CD1c-positive myeloid dendritic cell (primary cell): ENCODE results near the gene CEP131.

ENCODE experiments used
- DNase-seq: peaks from one replicate; pipeline ENCODE4 v3.0.0-alpha.2; 2016; ENCODE audit errors: extremely low spot score

Gene CEP131

DNA sequence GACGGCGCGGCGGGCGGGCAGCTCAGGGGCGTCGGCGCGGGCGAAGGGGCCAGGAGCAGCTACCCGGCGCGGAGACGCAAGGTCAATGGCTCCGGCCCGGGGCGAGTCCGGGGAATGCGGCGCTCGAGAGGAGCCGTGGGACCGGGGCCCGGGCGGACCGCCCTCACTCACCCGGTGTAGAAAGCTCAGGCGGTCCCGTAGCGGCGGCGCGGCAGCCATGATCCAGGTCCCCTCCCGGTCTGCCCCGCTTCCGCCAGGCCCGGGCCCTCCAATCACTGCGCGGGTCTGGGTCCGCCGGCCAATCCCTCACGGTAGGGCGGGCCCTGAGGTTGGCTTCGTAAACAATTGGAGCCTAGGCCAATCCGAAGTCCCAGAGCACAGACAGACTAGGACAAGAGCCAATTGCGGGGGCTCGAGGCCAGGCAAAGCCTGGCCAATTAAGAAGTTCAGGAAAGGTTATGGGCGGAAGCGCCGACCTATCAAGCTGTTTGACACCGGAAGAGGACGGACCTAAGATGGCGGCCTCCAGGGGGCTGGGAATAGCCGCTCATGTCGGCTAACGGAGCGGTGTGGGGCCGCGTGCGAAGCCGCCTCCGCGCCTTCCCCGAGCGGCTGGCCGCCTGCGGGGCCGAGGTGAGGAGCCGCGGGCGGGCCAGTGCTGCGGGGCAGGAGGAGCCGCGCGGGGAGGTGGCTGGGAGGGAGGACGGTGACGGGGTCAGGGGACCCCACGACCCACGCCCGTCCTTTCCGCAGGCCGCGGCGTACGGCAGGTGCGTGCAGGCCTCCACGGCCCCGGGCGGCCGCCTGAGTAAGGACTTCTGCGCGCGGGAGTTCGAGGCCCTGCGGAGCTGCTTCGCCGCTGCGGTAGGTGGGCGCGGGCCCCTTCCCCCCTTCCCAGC lies 16.3 kb upstream of the CEP131 start, which contains the start of the genes NDUFAF8 and TEPSIN:
NDUFAF8 (plus strand) TSS at position 504 of the 899 bp plus-strand sequence; CDS start at position 550, 46 bp downstream.
TEPSIN (minus strand) TSS at position 241 of the 899 bp plus-strand sequence; CDS start at position 219, 22 bp downstream.
- DNase-seq: peak; percentile 99

GRCh38 chr17:81238490-81238814 lies 15.7 kb upstream of the CEP131 start:
- DNase-seq: no peak

- no peak for DNase-seq
These were observed 15.1 kb upstream of the CEP131 start for GRCh38 chr17:81237591-81238489.

DNA sequence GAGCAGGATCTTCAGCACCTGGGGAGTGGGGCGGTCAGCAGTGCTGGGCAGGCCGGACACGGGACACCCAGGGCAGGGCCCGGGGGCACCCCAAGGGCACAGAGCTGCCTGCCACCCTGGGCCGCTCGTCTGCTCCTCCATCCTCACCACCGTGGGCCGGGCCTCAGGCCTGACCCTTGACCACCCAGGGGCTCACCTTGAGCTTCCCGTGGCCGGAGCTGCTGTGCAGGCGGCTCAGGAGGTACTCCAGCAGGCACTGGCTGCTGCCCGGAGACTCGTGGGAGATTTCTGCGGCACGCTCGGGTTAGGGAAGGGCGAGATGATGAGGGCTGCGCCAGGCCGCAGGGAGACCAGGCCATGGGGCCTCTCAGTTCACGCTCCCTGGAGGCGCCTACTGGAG lies 14.0 kb upstream of the CEP131 start:
- DNase-seq: no peak

DNA sequence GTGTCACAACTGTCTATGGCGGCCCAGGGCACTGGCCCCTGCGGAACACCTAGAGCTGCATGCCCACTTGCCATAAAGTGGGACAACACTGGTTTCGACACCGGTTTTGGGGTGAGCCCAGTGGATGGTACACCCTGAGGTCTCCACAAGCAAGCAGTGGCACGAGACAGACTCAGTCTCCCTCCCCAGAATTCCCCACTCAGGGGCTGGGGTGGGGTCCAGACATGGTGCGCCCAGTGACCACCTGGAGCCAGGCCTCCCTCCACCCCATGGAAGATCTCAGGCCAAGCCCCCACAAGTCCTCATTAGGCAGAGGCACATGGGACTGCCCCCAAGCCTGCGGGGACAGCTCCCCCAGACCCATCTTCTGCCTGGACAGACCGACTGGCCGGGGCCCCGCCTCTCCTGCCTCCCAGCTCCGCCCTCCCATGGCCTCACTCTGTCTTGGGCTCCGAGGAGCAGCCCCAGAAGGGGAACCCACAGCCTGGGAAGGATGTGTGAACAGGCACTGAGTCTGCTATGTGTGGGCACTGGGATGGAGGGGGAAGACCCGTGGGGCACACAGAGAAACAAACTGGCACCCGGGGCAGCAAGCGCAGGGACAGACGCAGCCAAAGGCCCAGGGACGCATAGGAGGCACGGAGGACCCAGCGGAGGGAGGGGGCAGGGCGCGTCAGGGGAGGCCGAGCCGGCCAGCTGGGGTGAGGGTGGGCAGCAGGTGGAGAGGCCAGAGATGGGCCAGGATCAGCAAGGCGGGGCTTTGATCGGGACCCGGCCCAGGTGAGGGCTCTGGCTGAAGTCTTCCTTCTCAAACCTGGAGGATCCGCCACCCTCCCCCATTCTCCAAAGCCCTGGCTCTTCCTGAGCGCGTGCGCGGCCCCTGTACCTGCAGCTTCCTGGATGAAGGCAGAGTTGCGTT lies 13.3 kb upstream of the CEP131 start:
- no peak for DNase-seq

GRCh38 chr17:81234940-81235821 lies 12.4 kb upstream of the CEP131 start:
- no peak for DNase-seq

GRCh38 chr17:81234506-81234855 lies 11.7 kb upstream of the CEP131 start:
- DNase-seq: no peak

DNA sequence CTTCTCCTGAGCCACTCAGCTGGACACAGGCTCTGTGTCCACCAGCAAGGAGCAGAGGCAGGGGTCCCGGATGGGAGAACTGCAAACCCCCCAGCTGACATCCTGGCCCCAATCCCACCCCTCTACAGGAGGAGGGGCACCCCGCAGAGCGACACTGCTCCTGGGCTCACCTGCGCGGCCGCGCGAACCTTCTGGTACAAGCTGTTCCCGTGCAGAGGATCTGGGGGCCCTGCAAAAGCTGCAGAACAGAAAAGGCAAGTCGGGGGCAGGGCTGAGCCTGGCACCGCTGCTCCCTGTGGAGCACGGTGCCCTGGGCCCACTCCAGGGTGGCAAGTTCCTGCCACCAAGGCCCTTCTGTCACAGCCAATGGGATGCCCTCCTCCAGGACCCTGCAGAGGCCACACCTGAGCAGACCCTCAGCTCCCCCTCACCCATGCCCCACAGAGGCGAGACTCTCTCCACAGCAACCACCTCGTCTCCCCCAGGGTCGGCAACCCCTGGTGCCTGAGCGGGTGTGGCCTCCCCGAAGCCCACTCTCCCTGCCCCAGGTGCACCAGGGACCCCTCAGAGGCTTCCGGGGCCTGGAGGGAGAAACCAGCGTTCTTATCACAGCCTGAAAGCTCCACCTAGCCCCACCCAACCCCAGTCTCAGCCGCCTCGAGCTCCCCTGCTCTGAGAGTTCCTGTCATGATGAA lies 11.2 kb upstream of the CEP131 start:
- no peak for DNase-seq

DNA sequence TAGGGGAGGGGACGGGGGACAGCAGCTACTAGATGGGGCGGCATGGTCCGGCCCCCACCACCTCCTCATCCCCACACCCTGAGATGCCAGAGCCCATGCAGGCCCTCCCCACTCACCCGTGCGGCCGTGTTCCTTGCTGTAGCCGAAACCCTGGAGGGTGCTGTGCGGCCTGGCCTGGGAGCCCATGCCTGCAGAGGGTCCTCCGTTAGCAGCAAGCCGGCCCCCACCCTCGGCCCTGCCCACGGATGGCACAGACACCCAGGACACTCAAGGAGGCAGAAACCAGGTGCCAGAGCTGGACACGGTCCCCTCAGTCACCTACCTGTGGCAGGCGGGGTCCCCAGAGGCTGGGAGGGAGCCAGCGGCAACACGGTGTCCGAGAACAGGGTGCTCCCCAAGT lies 10.6 kb upstream of the CEP131 start:
- no peak for DNase-seq

DNA sequence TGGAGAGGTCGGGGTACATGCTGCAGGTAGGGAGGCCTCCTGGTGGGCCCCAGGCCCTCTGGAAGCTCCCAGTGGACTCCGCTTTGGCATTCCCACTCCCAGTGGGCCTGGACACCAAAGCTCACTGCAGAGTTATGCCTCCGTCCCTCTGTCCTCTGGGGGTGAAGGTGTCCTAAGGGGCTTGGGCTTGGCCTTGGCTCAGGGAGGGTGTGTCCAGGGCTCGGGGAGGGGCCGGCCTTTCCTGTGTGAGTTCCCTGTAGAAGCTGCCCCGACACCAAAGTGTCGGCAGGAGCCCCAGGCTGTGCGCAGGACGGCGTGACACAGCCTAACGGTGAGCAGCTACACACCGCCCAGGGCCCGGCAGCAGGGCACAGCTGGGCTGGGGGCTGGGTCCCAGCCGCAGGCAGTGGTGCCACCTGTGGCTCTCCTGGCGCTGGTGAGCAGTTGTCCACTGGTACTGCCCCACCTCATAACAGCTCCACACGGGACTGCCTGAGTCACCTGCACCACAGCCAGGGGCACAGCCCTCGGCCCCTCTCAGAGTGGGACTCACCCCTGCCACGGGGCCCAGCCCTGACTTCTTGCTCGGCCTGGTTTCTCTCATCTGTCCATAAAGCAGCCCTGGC lies 10.0 kb upstream of the CEP131 start:
- DNase-seq: no peak

- DNase-seq: no peak
These were observed 9.2 kb upstream of the CEP131 start for GRCh38 chr17:81231766-81232581.

DNA sequence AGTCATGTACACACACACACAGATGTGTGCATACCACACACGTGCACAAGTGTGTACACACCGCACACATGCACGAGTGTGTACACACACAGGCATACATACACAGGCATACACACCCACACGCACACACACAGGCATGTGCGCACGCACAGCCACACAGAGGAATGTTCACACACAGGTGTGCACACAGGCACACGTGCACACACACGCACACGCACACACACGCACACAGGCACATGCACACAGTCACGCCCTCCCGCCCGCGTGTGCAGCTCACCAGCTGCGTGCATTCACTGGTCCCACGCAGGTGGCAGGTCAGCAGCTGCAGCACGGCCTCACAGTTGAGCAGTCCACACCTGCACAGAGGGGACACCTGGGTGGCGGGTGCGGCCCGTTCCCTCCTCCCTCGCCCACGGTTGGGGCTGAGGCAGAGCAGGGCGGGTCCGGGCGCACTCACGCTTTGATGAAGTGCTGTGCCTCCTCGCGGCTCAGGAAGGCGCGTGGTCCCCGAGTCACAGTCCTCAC lies 8.4 kb upstream of the CEP131 start:
- DNase-seq: no peak

- peak; percentile 21 for DNase-seq
These were observed 7.5 kb upstream of the CEP131 start for GRCh38 chr17:81230043-81230820.

- no peak for DNase-seq
These were observed 6.8 kb upstream of the CEP131 start for GRCh38 chr17:81229666-81229920.

GRCh38 chr17:81228834-81229665 lies 6.3 kb upstream of the CEP131 start:
- peak; percentile 29 for DNase-seq

DNA sequence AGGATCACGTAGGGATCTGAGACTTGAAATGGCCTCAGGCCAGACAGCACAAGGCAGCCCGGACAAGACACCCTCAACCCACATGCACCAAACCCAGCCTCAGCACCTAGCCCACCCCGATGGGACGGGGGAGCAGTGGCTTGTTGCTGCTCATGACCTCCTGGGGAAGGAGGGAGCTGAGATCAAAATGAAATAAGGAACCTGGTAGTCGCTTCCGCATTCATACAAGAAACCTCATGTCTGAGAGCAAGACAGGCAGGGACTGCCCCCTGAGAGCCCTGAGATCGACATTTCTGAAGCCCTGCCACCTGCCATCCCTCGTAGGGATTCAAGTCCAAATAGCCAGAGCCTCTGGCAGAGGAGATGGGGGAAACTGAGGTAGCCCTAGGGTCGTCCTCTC lies 5.7 kb upstream of the CEP131 start:
- DNase-seq: peak; percentile 73

GRCh38 chr17:81227630-81228029 lies 4.9 kb upstream of the CEP131 start:
- DNase-seq: peak; percentile 13
